ENCODE measurements around the gene CREBBP. TPM values are rescaled to one million over a fixed set of nuclear protein-coding genes. Genes with fewer than 3 reads are reported as not detected.

Gene CREBBP
- polyA plus RNA-seq, 1 donor (not counting 4 experiments of a cell fraction or from before 2014, with no cell fraction given): 5.0 TPM

GRCh38 chr16:3762107-3762750, 118.3 kb downstream of the CREBBP start:
- no peaks in the 10 kb centered on the region for H3K4me1 ChIP-seq (ENCODE audit: control insufficient read depth, extremely low read depth, insufficient read depth, low read length)
- no peak for DNase-seq (ENCODE audit: low read depth, low spot score)
- no peak overlapping the region for H3K9ac ChIP-seq (ENCODE audit: control insufficient read depth, extremely low read depth, insufficient read depth, low read length)
- no peaks in the 10 kb centered on the region for H3K79me2 ChIP-seq (ENCODE audit: control insufficient read depth, insufficient read depth, low read length)
- H2AFZ ChIP-seq (ENCODE audit: control insufficient read depth, low read length): no peak overlapping the region
- TF ChIP-seq EZH2 (IDR thresholded peaks at IDR 0.05; ENCODE audit: low read length): no peak
- TF ChIP-seq CTCF (optimal IDR thresholded peaks at IDR 0.05 in 1 of 3, IDR thresholded peaks at IDR 0.05 in 1 of 3, conservative IDR thresholded peaks at IDR 0.05 in 1 of 3; ENCODE audit: extremely low read depth in 1 of 3, insufficient read depth in 2 of 3, low read length in 3 of 3): no peak
- no peak overlapping the region for H3K4me2 ChIP-seq (ENCODE audit: control insufficient read depth, extremely low read depth, insufficient read depth, low read depth, low read length)
- H3K27me3 ChIP-seq (ENCODE audit: control insufficient read depth, extremely low read depth, insufficient read depth, low read length): no peaks in the 10 kb centered on the region
- dilution Hi-C loops (cut with MboI; ENCODE audit: extremely low pct_ligation_motif_present, low sequenced_read_pairs): no loop called here
- H4K20me1 ChIP-seq (ENCODE audit: control insufficient read depth, extremely low read depth, insufficient read depth, low read length): peaks cover 3% of the 10 kb centered on the region
- H3K9me1 ChIP-seq (ENCODE audit: control insufficient read depth, extremely low read depth, insufficient read depth, low read length): no peaks in the 10 kb centered on the region
- H3K36me3 ChIP-seq (ENCODE audit: control insufficient read depth in 2 of 2, extremely low read depth in 1 of 2, insufficient read depth in 2 of 2, low read length in 2 of 2): peaks cover 16 to 22% of the 10 kb centered on the region in 2 experiments
- no peak for FAIRE-seq
- no peak overlapping the region for H3K27ac ChIP-seq (ENCODE audit: control insufficient read depth, insufficient read depth, low read length)
- no peaks in the 10 kb centered on the region for H3K9me3 ChIP-seq (ENCODE audit: control insufficient read depth, low read depth, low read length)
- no peak overlapping the region for H3K4me3 ChIP-seq (ENCODE audit: control insufficient read depth in 2 of 3, extremely low read depth in 1 of 3, insufficient read depth in 2 of 3, low read depth in 1 of 3, low read length in 3 of 3)

GRCh38 chr16:3761375-3762106, 119.0 kb downstream of the CREBBP start:
- Histone ChIP-seq H3K9me1 (ENCODE audit: control insufficient read depth, extremely low read depth, insufficient read depth, low read length) (no peaks in the 10 kb centered on the region), H3K4me3 (ENCODE audit: control insufficient read depth in 2 of 3, extremely low read depth in 1 of 3, insufficient read depth in 2 of 3, low read depth in 1 of 3, low read length in 3 of 3) (no peak overlapping the region), H3K27ac (ENCODE audit: control insufficient read depth, insufficient read depth, low read length) (no peak overlapping the region), H3K36me3 (ENCODE audit: control insufficient read depth in 2 of 2, extremely low read depth in 1 of 2, insufficient read depth in 2 of 2, low read length in 2 of 2) (peaks cover 17 to 24% of the 10 kb centered on the region in 2 experiments), H3K9me3 (ENCODE audit: control insufficient read depth, low read depth, low read length) (no peaks in the 10 kb centered on the region), H4K20me1 (ENCODE audit: control insufficient read depth, extremely low read depth, insufficient read depth, low read length) (no peaks in the 10 kb centered on the region), H2AFZ (ENCODE audit: control insufficient read depth, low read length) (no peak overlapping the region), H3K4me2 (ENCODE audit: control insufficient read depth, extremely low read depth, insufficient read depth, low read depth, low read length) (no peak overlapping the region), H3K79me2 (ENCODE audit: control insufficient read depth, insufficient read depth, low read length) (no peaks in the 10 kb centered on the region), H3K9ac (ENCODE audit: control insufficient read depth, extremely low read depth, insufficient read depth, low read length) (no peak overlapping the region), H3K27me3 (ENCODE audit: control insufficient read depth, extremely low read depth, insufficient read depth, low read length) (no peaks in the 10 kb centered on the region), H3K4me1 (ENCODE audit: control insufficient read depth, extremely low read depth, insufficient read depth, low read length) (no peaks in the 10 kb centered on the region)
- dilution Hi-C loops (cut with MboI; ENCODE audit: extremely low pct_ligation_motif_present, low sequenced_read_pairs): no loop called here
- FAIRE-seq (no peak), DNase-seq (ENCODE audit: low read depth, low spot score) (no peak)
- no peak for TF ChIP-seq CTCF (optimal IDR thresholded peaks at IDR 0.05 in 1 of 3, IDR thresholded peaks at IDR 0.05 in 1 of 3, conservative IDR thresholded peaks at IDR 0.05 in 1 of 3; ENCODE audit: extremely low read depth in 1 of 3, insufficient read depth in 2 of 3, low read length in 3 of 3)
- TF ChIP-seq EZH2 (IDR thresholded peaks at IDR 0.05; ENCODE audit: low read length): no peak
